ENCODE results near the gene PRPF8.

Gene PRPF8

DNA sequence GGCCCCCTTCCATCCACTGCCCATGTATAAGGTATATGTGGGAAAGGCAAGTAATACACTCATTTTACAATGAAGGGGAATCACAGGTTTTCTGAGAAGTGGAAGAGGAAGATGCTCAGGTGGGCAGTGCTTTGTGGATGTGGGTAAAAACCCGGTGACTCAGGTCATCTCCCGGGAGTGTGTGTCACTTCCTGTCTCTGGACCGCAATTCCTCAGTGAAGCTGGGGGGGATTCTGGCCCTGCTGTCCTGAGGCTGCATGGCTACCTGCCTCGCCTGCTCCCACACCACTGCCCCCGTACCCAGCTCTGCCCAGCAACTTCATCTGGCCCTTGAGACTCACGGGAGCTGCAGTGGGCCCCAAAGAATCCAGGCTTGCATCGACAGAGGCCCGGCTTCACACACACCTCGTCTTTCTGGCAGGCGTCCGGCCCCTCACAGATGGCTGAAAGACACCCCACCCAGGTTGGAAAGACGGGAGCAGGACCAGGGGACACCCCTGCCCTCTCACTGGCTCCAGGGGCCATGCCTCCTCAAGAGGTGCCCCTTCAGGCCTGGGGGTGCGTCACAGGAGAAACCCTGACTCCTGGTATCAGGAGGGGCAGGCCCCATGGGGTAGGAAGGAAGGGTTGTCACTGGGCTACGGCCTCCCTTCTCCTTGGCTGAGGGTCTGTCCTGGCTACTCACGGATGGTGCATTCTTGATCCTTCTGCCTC, 40.0 kb downstream of the PRPF8 start:
- DNase-seq (ENCODE audit: low read depth), result no peak

- DNase-seq (ENCODE audit: low read depth), result no peak
These were observed 40.6 kb downstream of the PRPF8 start for GRCh38 chr17:1643999-1644492.

GRCh38 chr17:1643293-1643998, 41.2 kb downstream of the PRPF8 start:
- DNase-seq (ENCODE audit: low read depth), result no peak

DNA sequence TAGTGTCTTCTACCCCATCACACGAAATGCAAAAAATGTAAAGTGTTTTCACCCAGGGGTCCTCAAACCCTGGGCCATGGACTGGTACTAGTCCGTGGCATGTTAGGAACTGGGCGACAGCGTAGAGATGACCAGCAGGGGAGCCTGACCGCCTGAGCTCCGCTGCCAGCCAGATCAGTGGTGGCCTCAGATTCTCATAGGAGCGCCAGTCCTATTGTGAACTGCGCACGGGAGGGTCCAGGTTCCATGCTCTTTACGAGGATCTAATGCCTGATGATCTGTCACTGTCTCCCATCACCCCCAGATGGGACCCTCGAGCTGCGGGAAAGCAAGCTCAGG, 43.6 kb downstream of the PRPF8 start:
- no peak for DNase-seq (ENCODE audit: low read depth)

DNA sequence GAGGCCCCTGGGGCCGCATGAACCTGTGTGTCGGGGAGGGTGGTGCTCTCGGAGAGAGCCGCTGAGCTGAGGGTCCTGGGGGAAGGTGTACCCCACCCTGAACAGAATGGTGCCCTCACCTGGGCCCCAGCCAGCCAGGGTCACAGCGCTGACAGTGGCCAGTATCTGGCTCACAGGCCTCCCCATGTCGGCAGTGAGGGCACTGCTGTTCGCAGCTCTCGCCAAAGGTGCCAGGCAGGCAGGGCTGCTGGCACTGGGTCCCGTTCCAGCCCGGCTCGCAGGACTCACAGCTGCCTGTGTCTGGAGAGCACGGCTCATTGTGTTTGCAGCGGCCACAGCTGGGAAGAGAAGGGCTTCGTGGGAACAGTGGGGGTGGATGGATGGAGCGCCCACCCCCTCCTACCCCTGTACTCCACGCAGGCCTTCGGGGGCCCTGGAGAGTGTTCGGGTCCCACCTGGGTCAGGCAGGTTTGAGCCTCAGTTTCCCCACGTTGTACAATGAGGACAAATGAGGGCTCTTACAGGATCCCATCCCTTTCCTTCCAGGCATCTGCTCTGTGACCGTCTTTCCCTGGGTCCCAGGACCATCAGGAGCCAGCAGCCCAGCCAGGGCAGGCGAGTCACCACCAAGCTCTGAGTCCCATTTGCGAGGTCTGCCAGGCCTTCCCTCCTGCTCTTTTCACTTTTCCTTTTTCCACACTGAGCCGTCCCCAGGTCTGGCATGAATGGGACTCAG, 44.2 kb downstream of the PRPF8 start:
- no peak for DNase-seq (ENCODE audit: low read depth)

DNA sequence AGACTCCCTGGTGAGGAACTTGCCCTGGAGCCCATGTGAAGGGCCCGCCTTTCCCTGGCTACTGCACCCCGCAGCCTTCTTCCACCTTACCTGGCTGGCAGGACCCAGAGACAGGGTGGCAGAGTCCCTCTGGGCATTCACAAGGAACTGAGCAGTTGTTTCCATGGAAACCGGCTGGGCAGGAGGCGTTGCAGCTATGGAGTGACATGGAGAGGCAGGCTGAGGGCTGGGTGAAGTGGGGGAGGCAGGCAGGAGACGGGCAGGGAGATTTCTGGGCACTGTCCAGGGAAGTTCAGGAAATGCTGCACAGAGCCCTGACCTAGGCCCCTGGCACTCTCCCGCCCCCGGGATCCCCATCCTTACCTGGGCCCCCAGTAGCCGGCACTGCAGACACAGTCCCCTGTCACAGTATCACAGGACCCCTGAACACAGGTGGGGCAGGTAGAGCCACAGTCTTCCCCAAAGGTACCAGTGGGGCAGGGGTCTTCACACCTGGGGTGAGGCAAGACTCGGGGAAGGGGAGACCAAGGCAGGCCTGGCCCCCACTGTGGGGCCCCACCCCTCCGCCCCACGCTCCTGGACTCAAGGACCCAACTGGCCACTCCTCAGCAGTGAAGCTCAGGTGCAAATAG, 45.0 kb downstream of the PRPF8 start:
- no peak for DNase-seq (ENCODE audit: low read depth)

- no peak for DNase-seq (ENCODE audit: low read depth)
These were observed 45.9 kb downstream of the PRPF8 start for GRCh38 chr17:1638624-1639300.

- DNase-seq (ENCODE audit: low read depth), result no peak
These were observed 46.5 kb downstream of the PRPF8 start for GRCh38 chr17:1638171-1638590.

- no peak for DNase-seq (ENCODE audit: low read depth)
These were observed 47.9 kb downstream of the PRPF8 start for GRCh38 chr17:1636732-1637285.

DNA sequence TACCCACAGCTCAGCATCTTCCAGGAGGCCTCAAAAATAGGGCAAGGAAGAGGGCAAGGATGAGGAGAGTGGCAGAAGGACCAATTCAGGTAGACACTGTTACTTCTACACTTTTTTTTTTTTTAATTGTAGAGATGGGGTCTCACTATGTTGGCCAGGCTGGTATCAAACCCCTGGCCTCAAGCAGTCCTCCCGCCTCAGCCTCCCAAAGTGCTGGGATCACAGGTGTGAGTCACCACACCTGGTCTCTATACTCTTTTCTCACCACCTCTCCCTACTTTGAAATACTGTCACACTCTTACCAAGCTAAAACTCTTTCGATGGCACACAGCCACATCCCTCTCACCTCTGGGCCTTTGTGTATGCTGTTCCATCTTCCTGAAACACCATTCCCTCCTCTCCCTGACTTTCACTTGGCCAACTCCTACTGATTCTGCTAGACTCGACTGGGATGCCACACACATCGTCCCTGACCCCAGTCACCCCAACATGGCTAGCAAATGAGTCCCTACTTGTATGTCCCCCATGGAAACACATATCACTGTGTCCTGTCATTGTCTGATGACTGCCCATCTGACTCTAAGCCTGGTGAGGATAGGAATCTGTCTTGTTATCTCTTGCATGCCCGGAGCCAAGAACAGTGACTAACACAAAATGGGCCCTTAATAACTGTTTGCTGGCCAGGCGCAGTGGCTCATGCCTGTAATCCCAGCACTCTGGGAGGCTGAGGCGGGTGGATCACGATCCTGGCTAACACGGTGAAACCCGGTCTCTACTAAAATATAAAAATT, 48.8 kb downstream of the PRPF8 start:
- no peak for DNase-seq (ENCODE audit: low read depth)

DNA sequence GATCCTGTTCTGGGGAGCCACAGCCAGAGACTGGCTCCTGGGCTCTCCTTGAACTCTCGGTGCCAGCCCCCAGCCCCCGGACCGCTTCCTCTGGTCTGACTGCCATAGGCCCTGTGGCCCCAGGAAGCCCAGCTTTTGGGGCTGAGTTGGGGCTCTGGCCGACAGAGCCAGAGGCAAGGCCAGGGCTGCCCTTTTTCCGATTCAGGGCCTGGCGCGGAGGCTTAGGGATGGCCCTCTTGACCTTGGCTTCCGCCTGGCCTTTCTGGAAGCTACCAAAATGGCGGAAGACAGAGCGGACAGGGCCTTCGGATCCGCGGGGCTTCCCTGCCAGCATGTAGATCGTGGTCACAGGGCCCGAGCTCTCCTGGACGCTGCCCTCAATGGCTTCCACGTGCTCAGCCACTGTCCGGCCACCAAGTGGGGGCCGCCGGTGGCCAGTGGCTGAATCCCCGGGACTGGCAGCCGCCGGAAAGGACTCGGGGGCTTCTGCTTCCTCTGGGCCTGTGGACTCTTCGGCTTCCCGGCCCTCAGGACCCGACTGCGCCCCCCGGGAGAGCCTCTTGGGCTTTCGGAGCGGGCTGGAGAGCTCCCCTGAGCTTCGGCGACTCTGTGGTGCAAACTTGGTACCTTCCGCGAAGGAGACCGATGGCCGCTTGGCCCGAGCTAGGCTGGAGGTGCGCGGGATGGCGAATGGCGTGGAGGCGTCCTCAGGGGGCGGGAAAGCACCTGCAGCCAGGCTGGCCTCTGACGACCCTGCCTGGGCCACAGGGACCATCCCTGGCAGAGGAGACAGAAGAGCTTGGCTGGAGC, 49.6 kb downstream of the PRPF8 start:
- no peak for DNase-seq (ENCODE audit: low read depth)

- no peak for DNase-seq (ENCODE audit: low read depth)
These were observed 54.0 kb downstream of the PRPF8 start for GRCh38 chr17:1630662-1631061.

DNA sequence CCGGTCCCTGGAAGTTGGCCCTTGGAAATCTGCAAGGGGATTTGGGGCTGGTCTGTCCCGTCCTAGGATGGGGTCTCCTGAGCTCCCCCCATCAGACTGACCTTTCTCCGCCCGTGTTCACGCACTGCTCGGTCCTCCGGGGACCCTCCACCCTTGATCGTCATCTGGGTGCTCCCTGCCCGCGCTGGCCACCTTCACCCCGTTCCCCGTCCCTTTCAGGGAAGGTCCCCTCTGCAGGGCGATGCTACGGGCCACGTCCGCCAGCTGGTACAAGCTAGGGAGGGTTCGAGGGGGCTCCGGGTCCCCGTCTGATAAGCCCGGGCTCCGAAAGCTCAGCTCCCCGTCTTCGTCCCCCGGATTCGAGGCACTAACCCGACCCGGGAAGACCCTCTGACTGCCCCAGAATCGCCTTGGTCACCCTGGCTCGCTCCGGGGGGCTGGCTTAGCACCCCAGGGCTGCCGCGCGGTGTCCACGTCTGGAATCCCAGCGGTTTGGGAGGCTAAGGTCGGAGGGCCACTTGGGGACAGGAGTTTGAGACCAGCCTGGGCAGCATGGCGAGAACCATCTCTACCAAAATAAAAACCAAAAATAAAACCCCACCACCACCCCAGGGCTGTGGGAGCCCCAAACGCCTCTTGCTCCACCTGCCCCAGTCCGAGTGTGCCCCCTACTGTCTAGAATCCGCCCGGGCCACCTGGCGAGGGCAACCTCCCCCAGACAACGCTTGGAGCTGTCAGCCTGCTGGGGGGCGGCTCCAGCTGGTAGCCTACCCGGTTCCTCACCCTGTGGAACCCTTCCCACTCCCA, 55.0 kb downstream of the PRPF8 start:
- DNase-seq (ENCODE audit: low read depth), result peak; percentile 12

- peak; percentile 78 for DNase-seq (ENCODE audit: low read depth)
These were observed 55.7 kb downstream of the PRPF8 start for GRCh38 chr17:1628856-1629503.

GRCh38 chr17:1627982-1628855, 56.4 kb downstream of the PRPF8 start, which contains the start of gene SLC43A2:
SLC43A2 (minus strand) TSS chr17:1628834; CDS start chr17:1627874, 960 bp downstream.
- peak; percentile 30 for DNase-seq (ENCODE audit: low read depth)

- no peak for DNase-seq (ENCODE audit: low read depth)
These were observed 57.3 kb downstream of the PRPF8 start for GRCh38 chr17:1627182-1627981.

- no peak for DNase-seq (ENCODE audit: low read depth)
These were observed 58.3 kb downstream of the PRPF8 start for GRCh38 chr17:1626333-1626732.

Measured in fibroblast of the conjunctiva (primary cell).